ENCODE results near the gene RYR2.

DNA sequence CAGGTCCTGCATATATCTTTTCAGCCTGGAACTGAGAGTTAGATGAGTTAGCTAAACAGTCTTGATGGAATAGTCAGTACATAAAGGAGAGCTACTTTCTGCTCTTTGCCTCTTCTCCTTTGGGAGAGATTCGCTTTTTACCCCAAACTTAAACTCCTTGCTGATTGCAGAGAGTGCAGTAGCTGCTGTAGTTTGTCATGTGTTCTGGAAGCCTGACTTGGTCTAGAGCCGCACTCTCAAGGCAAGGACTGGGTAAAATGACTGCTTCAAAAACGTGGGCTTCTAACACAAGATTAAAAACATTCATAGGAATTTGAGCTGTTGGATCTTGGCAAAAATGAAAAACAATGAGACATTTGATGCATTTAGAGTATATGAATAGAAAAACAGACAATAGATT, 351.6 kb downstream of the RYR2 start:
- no peak for TF ChIP-seq CTBP1 (IDR thresholded peaks at IDR 0.05; ENCODE audit: borderline replicate concordance)
- no peak for TF ChIP-seq NFRKB (IDR thresholded peaks at IDR 0.05)

Data from HEK293T (cell line).